ENCODE data around the gene AOX1.
"Not testable (repeated sequence)": the region's sequence is repeated elsewhere in the genome, so short reads cannot be mapped to it uniquely, and the experiment has no call there.

GRCh38 chr2:200628461-200628860 lies 42.6 kb downstream of the AOX1 start:
- TF ChIP-seq CTCF, POLR2A, EP300 (IDR thresholded peaks at IDR 0.05): not testable (repeated sequence)
